Measurements from ENCODE around the gene BACH1. TPM values are rescaled to one million over a fixed set of nuclear protein-coding genes. Genes with fewer than 3 reads are reported as not detected.
"Not testable (repeated sequence)": the region's sequence is repeated elsewhere in the genome, so short reads cannot be mapped to it uniquely, and the experiment has no call there.

The BACH1 gene
- polyA plus RNA-seq, 4 donors, result 41.7 to 51.8 (median 48.5) TPM

DNA sequence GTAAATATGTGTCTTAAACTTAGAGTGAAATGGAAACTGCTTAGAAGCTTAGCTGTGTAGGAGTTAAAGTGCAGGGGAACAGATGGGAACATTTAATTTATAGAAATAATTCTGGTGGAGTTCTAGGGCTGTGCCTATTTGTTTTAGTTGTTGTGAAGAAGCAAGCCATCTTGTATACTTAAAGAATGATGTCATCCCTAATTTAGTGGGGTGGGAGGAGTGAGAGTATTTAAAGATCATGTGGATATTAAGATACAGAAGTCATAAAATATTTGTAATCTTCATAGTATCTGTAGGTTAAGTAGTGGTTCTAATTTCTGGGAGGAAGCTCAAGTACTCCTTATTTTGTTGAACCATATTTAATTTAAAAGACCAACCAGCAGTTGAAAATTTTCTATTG is 41.5 kb downstream of the BACH1 start:
- no peak for DNase-seq (ENCODE audit: low read depth in 4 of 4, low spot score in 3 of 4)

DNA sequence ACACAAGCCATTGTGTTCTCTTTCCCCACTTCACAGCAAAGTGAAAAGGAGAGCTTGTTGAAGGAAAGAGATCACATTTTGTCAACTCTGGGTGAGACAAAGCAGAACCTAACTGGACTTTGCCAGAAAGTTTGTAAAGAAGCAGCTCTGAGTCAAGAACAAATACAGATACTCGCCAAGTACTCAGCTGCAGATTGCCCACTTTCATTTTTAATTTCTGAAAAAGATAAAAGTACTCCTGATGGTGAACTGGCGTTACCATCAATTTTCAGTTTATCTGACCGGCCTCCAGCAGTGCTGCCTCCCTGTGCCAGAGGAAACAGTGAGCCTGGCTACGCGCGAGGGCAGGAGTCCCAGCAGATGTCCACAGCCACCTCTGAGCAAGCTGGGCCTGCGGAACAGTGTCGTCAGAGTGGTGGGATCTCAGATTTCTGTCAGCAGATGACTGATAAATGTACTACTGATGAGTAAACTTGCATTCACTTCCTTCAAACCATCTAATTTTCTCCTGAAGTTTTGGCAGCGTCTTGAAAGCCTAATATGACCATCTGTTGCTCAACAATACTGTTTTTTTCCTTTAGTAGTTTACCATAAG is 43.7 kb downstream of the BACH1 start:
- DNase-seq (ENCODE audit: low read depth in 4 of 4, low spot score in 3 of 4), result no peak

DNA sequence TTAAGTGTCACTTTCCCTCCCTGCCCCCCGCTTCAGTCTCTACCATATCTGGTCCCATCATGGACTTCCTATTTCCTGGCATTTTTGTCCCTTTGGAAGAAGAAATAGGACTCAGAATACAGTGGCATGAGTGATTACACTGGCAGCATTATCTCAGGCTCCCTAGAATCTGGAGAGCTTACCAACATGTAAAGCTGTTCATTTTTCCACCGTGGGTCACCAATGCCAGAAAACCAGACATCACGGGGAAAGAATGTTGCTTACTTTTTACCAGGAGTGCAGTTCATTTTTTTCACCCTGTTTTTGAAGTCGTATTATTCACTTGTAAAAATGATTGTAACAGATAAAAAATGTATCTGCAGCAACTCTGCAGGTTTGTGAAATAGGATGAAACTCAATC is 44.8 kb downstream of the BACH1 start:
- DNase-seq (ENCODE audit: low read depth in 4 of 4, low spot score in 3 of 4), result no peak

DNA sequence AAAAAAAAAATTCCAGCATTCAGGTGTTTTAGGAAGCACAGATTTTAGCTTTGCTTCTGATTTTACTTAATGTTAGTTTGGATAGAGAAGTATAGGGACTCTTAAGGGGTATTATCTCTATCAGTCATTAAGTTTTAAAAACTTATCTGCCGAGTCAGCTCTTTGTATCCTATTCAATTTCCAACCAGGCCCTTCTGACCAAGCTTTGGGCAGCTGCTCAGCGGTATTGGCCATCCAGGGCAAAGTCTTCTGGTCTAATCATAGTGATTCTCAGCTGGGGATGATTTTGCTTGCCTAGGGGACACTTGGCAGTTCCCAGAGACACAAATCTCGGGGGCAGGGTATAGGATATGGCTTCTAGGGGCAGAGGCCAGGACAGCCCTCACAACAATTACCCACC is 47.6 kb downstream of the BACH1 start:
- DNase-seq (ENCODE audit: low read depth in 4 of 4, low spot score in 3 of 4), result no peak

DNA sequence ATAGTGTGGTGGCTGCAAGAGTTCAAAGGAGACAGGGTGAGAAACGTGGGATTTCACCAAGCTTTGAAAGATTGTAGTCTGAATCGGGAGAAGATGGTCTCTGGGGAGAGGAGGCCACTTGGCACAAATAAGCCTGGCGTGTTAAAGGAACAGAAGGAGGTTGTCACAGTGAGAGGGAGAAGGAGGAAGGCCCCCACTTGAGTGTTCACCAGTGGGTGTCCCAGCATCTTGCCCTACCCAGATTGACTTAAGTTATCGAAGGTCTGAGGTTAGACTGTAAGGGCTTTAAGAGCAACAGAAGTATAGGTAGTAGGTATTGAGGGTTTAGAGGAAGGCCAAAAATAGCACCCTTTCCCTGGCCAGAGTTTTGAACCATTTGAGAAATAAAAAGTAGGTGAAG is 48.0 kb downstream of the BACH1 start:
- DNase-seq (ENCODE audit: low read depth in 4 of 4, low spot score in 3 of 4), result no peak

DNA sequence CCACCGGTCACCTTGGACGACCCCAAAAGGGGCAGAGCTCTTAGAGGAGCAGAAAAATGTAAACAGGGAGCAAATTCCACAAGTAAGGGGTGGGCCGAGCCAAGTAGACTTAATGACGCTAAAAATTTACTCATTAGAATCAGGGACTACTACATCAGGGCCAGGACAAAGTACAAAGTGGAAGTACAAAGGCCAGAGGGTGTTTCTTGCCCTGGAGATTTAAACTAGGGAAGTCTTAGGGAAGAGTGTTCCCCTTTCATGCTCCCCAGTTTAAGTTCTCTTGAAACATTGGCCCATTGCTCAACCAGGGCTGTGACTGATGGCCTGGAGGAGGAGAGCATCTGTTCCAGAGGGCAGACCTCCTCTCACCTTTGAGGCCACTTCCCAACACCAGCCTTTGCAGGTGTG is 48.6 kb downstream of the BACH1 start:
- DNase-seq (ENCODE audit: low read depth in 4 of 4, low spot score in 3 of 4), result no peak

DNA sequence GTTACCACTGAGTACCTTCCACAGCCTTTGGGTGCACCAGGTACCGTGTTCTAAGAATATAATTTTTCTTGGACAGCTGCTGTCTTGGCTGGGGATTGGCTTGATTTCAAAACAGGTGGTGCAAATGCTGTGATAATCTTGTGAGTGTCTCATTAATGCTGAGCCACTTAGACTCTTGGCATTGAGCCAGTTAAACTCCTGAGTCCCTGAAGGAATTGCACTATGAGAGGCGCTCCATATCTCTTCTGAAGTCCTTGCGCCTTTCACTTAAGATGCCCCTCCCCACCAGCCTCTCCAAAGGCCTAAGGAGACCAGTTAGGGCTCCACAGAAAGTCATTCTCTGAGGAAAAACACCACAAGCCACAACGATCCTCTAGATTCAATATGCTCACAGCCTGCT is 51.0 kb downstream of the BACH1 start:
- DNase-seq (ENCODE audit: low read depth in 4 of 4, low spot score in 3 of 4), result no peak

DNA sequence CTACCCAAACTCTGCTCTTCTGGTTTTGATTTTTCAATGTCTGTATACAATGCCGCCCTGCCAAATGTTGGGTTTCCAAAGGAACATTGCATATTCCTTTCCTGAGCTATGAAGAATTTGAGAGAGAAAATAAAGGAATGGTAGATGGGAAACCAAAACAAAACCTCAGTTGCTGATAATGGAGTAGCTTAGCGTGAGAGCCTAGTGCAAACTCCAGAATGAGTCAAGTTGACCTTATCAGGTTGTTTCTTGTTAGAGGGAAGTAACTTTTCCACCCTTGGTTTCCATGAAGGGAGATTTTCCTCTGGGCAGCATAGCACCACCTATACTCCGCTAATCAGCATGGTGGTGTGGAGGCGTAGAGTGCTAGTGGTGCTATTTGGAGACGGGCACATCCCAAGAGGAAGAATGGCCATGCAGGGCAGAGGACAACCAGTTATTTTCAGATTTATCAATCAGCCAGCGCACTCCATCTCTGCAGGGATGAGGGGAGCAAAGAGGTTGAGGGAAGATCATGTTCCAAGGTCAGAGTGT is 51.6 kb downstream of the BACH1 start:
- DNase-seq (ENCODE audit: low read depth in 4 of 4, low spot score in 3 of 4), result no peak

DNA sequence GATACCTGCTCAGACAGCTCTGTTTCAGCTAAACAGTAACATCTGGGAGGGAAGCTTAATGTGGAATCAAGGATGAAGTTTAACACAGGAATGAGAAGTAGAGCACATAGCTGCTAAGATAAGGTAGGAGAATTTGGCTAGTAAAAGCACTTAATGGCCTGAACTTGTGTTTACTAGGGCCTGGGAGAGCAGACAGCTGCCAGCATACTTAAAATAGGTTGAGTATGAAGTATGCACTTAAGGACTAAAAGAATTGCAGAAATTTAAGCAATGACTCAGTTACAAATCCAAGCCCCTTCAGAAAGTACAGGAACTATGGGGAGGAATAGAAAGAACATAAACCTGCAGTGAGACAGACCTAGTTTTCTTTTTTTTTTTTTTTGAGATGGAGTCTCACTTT is 53.0 kb downstream of the BACH1 start:
- DNase-seq (ENCODE audit: low read depth in 4 of 4, low spot score in 3 of 4), result no peak

DNA sequence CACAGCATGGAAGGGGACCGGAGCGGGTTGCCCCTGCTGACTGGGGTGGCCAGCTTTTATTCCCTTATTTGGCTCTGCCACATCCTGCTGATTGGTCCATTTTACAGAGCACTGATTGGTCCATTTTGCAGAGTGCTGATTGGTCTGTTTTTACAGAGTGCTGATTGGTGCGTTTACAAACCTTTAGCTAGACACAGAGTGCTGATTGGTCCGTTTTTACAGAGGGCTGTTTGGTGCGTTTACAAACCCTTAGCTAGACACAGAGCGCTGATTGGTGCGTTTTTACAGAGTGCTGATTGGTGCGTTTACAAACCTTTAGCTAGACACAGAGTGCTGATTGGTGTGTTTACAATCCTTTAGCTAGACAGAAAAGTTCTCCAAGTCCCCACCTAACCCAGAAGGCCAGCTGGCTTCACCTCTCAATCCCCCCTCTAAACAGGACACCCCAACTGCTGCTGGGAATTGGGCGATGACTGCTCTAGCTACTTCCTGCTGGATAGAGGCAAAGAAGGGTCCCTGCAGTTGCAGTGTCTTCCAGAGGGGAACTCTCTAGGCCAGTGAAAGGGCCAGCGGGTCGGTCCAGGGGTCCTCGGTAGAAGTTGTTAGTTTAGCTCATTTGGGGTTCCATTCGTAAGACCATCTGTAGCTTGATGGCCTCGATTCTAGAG is 56.5 kb downstream of the BACH1 start:
- DNase-seq (ENCODE audit: low read depth in 4 of 4, low spot score in 3 of 4), result not testable (repeated sequence)

DNA sequence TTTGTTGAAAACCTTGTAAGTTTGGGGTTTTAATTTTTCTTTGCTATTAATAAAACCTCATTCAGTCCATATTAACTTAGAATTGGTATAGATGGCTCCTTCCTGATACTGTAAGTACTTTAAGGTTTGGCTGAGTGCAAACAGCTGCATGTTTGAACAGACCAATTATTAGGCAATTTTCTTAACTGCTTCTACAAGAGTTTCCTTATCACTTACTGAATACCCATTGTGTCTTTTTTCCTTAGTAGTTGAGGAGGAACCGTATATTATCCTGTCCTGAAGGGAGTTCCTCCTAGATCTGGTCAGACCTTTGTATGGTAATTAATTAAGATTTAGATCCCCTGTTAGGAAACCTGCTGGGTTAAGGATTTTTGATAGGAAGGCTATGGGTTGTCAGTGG is 57.6 kb downstream of the BACH1 start:
- DNase-seq (ENCODE audit: low read depth in 4 of 4, low spot score in 3 of 4), result not testable (repeated sequence)

DNA sequence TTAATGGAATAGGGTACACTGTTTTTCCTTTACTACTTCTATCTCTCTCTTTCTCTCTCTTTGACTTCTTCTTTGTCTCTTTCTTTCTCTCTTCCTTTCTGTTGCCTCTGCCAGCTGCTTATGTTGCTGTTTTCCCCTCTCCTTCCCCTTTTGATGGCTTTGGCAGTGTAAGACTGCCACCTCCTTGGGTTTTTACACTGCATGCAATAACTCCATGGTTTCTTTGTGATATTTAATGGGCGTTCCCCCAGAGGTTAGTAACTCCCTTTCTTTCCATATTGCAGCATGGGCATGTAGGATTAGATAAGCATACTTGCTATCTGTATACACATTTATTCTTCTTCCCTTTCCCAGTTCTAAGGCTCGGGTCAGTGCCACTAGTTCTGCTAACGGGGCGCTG is 58.1 kb downstream of the BACH1 start:
- DNase-seq (ENCODE audit: low read depth in 4 of 4, low spot score in 3 of 4), result not testable (repeated sequence)

DNA sequence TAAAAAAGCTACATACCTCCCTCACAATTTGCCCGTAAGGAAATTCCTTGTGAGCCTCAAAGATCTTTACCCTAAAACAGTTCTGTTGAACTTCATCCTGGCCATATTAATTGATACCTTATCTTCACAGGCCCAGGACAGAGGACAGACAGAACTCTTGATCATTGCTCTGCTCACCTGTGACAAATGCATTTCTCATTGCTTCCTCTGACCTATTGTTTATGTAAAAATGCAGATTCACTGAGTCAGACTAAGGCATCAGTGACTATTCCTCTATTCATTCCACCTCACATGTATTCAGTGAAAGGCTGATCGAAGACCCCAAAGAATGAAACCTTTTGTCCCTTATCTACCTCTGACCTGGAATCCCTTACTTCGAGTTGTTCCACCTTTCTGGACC is 61.0 kb downstream of the BACH1 start:
- no peak for DNase-seq (ENCODE audit: low read depth in 4 of 4, low spot score in 3 of 4)

DNA sequence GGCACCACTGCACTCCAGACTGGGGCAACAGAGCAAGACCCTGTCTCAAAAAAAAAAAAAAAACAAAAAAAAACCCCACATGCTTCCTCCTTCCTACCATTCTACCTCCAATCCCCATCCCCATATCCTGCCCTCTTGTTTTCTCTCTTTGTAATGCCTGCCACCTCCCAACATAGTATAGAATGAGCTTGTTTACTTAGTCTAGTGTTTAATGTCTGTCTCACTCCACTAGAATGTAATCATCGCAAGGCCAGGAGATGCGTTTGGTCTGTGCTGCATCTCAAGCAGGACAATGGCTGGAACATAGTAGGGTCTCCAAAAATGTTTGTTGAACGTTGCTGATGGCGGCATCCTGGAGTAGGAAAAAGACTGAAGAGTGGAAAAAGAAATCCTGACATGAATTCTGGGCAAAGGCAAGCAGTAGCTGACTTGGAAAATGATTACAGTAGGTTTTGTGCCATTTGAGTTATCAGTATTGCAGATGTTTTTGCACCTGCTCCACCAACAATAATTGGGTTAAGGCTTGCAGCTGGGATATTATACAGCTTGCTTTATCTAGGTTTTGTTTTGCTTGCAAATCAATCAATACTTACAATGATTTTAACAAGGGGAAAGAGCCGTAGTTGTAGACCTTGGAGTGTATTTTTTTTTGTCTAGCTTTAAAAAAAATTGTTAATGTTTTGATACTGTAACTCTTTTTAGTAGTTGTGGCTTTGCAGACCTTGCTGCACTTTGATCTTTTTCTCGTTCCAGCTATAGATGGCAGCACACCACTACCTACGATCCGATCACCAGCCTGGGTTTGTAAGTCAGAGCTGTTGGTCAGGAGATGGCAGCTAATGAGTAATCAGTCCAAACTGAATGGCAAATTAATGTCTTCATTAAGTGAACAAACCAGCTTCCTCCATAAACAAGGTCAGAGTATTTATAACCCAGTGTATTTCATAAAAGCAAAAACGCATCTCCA is 62.4 kb downstream of the BACH1 start:
- peak in 3 of 4 donors; percentile 25 to 41 (median 36) for DNase-seq (ENCODE audit: low read depth in 4 of 4, low spot score in 3 of 4)

DNA sequence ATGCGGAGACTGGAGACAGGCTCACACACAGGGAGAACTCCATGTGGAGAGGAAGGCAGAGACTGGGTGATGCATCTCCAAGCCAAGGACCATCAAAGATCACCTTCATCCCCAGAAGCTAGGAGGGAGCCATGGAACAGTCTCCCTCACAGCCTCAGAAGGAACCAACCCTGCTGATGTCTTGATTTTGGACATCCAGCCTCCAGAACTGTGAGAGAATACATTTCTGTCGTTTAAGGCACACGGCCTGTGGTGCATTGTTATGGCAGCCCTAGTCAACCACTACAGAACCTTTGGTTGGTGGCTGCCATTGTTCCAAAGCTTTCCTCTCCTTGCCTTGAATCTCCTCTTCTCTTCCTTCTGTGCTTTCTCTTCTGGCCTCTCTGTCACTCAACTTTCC is 64.0 kb downstream of the BACH1 start:
- no peak for DNase-seq (ENCODE audit: low read depth in 4 of 4, low spot score in 3 of 4)

DNA sequence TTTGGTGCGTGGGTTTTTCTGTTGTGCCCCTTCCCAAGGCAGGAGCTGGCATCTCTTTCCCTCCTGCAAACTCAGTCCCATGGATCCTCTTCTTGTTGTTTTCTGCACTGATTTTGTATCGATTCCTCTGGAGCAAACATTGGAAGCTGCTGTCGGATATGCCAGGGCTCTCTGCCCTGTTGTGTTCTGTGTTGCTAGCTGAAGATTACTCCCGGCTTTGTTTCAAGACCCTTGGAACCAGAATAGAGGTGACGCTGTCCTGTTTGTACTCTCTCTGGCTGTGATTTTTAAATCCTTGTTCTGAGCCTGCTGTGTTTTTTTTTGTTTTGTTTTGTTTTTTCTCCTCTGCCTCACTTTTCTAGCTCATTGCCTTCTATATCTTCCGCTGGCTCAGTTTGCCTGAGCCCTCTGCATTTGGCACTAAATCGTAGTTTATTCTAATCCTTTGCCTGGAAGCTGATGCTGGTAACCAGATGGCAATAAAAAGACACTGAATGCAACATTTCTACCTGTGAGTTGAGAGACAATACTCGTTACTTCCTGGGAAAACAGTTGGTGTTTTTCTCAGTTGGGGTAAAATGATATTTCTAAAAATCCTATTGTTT is 67.0 kb downstream of the BACH1 start:
- no peak for DNase-seq (ENCODE audit: low read depth in 4 of 4, low spot score in 3 of 4)

DNA sequence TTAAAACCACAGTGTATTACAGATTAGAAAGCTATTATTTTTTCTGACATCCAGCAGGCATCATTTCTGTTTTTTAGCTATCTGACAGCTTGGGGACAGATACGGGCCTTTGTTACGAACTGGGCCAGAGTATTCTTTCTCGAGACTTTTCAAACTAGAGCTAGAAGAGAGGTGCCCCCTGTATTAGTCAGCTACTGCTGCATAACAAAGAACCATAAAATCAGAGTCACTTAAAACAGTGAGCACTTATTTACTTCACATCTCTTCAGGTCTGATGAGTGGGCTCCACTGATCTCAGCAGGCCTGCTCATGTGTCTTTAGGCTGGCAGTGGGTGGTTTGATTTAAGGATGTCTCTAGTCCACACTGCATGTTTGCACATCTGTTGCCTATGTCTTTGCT is 67.8 kb downstream of the BACH1 start:
- DNase-seq (ENCODE audit: low read depth in 4 of 4, low spot score in 3 of 4), result no peak

DNA sequence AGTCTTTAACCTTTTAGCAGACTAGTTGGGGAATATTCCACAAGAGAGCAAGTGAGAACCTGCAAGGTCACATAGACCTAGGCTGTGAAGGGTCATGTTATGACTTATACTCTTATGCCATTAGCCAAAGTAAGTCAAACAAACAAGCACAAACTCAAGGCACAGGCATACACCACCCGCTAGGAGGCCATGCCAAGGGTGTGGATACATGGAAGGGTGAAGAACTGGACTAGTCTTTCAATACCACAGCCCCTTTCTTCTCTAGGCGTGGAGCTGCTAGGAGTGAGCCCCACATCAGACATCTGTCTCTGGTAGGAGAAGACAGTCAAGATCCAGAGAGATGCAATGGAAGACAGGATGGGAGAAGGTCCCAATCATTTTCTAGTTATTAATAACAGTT is 68.6 kb downstream of the BACH1 start:
- DNase-seq (ENCODE audit: low read depth in 4 of 4, low spot score in 3 of 4), result no peak

DNA sequence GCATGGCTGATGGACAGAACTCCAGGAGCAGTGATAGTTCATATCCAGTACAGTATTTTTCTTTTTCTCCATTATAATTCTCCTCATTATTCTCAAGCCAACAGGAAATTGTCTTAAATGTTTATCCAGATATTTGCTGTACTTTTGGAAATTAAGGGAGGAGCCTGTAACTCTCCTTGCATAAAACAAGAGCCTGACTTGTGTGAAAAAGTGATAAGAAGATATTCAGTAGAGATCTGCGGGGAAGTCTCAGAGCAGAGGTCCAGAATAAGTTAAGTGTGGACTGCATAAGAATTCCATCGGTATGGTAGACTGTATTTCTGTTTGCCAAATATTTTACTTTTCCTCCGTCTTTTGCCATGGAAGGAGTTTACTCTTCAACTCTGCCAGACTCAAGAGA is 70.2 kb downstream of the BACH1 start:
- no peak for DNase-seq (ENCODE audit: low read depth in 4 of 4, low spot score in 3 of 4)

DNA sequence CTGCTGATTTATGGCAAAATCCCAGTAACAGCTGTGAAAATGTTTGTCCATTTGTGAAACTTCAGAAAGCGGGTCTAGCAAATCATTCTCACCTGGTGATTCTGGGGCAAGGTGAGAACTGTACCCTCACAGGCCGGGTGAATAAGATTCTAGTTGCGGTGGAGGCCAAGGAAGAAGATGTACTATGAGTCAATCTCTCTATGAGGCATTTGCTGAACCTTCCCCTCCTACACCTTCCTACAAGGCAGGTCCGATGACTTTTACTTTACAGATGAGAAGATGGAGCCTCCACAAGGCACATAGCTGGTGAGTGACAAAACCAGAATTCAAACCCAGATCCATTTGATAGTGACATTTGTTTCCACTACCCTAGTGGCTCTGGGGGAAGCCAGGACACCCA is 72.7 kb downstream of the BACH1 start:
- no peak for DNase-seq (ENCODE audit: low read depth in 4 of 4, low spot score in 3 of 4)
